RPMI8226 (cell line): Measurements from ENCODE around the gene ZNF524.
A peak's percentile ranks its signal among the peaks of the same experiment; 100 is the strongest.

Experiments
- DNase-seq: peaks from one replicate; pipeline ENCODE4 v3.0.0-alpha.2; 2015

The ZNF524 gene

GRCh38 chr19:55603115-55603514, 3.0 kb downstream of the ZNF524 start:
- DNase-seq: no peak

- DNase-seq: no peak
These were observed 3.6 kb downstream of the ZNF524 start for GRCh38 chr19:55603581-55604292.

- peak; percentile 98 for DNase-seq
These were observed 5.1 kb downstream of the ZNF524 start for GRCh38 chr19:55605207-55605636.

GRCh38 chr19:55605637-55606470, 5.8 kb downstream of the ZNF524 start, which contains the start of gene ZNF865:
Gene ZNF865, plus strand, starts transcription at chr19:55605647. Its CDS starts 7,972 bp downstream, at chr19:55613619.
- peak; percentile 82 for DNase-seq

GRCh38 chr19:55606471-55606787, 6.3 kb downstream of the ZNF524 start:
- no peak for DNase-seq

- no peak for DNase-seq
These were observed 6.7 kb downstream of the ZNF524 start for GRCh38 chr19:55606817-55607216.

- DNase-seq: no peak
These were observed 9.2 kb downstream of the ZNF524 start for GRCh38 chr19:55609326-55609725.

GRCh38 chr19:55611300-55611982, 11.4 kb downstream of the ZNF524 start:
- DNase-seq: no peak

- peak; percentile 10 for DNase-seq
These were observed 12.0 kb downstream of the ZNF524 start for GRCh38 chr19:55611983-55612645.

- no peak for DNase-seq
These were observed 13.3 kb downstream of the ZNF524 start for GRCh38 chr19:55613396-55613795.

GRCh38 chr19:55613930-55614710, 14.0 kb downstream of the ZNF524 start:
- no peak for DNase-seq

- DNase-seq: no peak
These were observed 14.8 kb downstream of the ZNF524 start for GRCh38 chr19:55614711-55615542.

GRCh38 chr19:55615543-55616394, 15.7 kb downstream of the ZNF524 start:
- no peak for DNase-seq

GRCh38 chr19:55616395-55616875, 16.3 kb downstream of the ZNF524 start:
- DNase-seq: no peak

GRCh38 chr19:55617426-55617825, 17.3 kb downstream of the ZNF524 start:
- no peak for DNase-seq

- no peak for DNase-seq
These were observed 18.3 kb downstream of the ZNF524 start for GRCh38 chr19:55618426-55618825.

GRCh38 chr19:55619286-55619685, 19.2 kb downstream of the ZNF524 start:
- no peak for DNase-seq

- DNase-seq: no peak
These were observed 20.5 kb downstream of the ZNF524 start for GRCh38 chr19:55620410-55621204.

GRCh38 chr19:55621205-55621672, 21.2 kb downstream of the ZNF524 start:
- no peak for DNase-seq
